ENCODE measurements around the gene EEFSEC.

- TF ChIP-seq, protein P1, sequence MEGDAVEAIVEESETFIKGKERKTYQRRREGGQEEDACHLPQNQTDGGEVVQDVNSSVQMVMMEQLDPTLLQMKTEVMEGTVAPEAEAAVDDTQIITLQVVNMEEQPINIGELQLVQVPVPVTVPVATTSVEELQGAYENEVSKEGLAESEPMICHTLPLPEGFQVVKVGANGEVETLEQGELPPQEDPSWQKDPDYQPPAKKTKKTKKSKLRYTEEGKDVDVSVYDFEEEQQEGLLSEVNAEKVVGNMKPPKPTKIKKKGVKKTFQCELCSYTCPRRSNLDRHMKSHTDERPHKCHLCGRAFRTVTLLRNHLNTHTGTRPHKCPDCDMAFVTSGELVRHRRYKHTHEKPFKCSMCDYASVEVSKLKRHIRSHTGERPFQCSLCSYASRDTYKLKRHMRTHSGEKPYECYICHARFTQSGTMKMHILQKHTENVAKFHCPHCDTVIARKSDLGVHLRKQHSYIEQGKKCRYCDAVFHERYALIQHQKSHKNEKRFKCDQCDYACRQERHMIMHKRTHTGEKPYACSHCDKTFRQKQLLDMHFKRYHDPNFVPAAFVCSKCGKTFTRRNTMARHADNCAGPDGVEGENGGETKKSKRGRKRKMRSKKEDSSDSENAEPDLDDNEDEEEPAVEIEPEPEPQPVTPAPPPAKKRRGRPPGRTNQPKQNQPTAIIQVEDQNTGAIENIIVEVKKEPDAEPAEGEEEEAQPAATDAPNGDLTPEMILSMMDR (IDR thresholded peaks at IDR 0.05) = no peak
- TF ChIP-seq POLR2A (IDR thresholded peaks at IDR 0.05) = no peak
Observed at GRCh38 chr3:128112357-128112968, 40.8 kb upstream of the EEFSEC start.
